Measurements from ENCODE around the gene SMYD3. TPM values are rescaled to one million over a fixed set of nuclear protein-coding genes. Genes with fewer than 3 reads are reported as not detected.

SMYD3 gene
- total and polyA plus RNA-seq, 2 donors (not counting 1 experiment from before 2014, with no cell fraction given), result 9.7 to 37.2 TPM

DNA sequence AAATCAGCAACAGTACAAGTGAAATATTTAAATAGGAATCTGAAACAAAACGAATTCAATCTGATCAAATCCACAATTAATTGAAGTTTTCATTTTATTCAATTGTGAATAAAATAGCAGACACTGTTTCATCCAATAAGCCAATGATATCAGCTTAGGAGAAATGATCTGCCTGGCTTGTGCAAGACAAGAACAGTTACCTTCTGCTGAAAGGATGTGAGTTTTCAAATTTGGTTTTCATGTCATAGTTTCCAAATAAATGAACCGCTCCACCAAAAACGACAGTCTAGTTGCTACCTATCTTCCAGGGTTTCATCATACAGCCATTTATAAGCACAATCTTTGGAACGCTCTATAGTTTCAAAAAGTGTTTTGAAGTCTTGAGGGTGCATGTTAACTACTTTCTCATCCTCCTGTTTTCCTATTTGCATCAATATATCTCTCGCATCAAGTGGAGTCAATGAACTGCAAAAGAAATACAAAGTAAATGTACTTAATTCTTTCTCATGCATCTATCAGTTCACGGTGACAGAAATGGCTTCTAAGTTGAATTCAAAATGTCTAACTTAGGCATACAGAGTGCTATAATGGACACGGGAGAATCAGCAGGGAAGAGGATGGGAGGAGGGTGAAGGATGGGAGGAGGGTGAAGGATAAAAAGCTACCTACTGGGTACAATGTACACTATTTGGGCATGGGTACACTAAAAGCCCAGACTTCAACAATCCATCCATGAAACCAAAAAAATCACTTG, 33.8 kb upstream of the SMYD3 start:
- intact Hi-C loops (cut with micrococcal nuclease), result no loop called here
- Histone ChIP-seq H3K79me2 (ENCODE audit: control insufficient read depth, insufficient read depth, low read length) (no peaks in the 10 kb centered on the region), H3K4me1 (ENCODE audit: control insufficient read depth in 2 of 2, insufficient read depth in 2 of 2, low read length in 2 of 2) (no peaks in the 10 kb centered on the region), H4K20me1 (ENCODE audit: control insufficient read depth, insufficient read depth, low read length, poor library complexity, severe bottlenecking) (peaks cover 4% of the 10 kb centered on the region), H2AFZ (ENCODE audit: insufficient read depth, low read depth, low read length, poor library complexity, severe bottlenecking) (no peak overlapping the region), H3K9ac (ENCODE audit: low read length) (no peak overlapping the region), H3K4me3 (ENCODE audit: control extremely low read depth in 1 of 5, extremely low read depth in 1 of 5, insufficient read depth in 1 of 5, low read depth in 2 of 5, low read length in 4 of 5) (no peak overlapping the region), H3K4me2 (replicated peaks; ENCODE audit: low read depth, low read length, poor library complexity, severe bottlenecking) (no peak overlapping the region), H3K9me3 (ENCODE audit: control extremely low read depth in 1 of 3, control insufficient read depth in 2 of 3, insufficient read depth in 1 of 3, low read length in 2 of 3) (no peaks in the 10 kb centered on the region), H3K27me3 (replicated peaks in 1 of 4; ENCODE audit: control extremely low read depth in 1 of 4, control insufficient read depth in 3 of 4, insufficient read depth in 4 of 4, low read length in 3 of 4) (no peaks in the 10 kb centered on the region), H3K36me3 (replicated peaks in 1 of 2; ENCODE audit: control extremely low read depth in 1 of 2, control insufficient read depth in 1 of 2, extremely low read depth in 1 of 2, insufficient read depth in 2 of 2, low read length in 1 of 2) (peaks cover 6 to 54% of the 10 kb centered on the region in 2 experiments), H3K27ac (ENCODE audit: low read length in 2 of 2) (no peak overlapping the region)
- ChIA-PET POLR2A (no interaction called here), CTCF (no interaction called here)
- TF ChIP-seq EZH2 (IDR thresholded peaks at IDR 0.05; ENCODE audit: borderline replicate concordance, insufficient read depth, low read depth, low read length, poor library complexity, severe bottlenecking) (no peak), CTCF (IDR thresholded peaks at IDR 0.05) (no peak)
- DNase-seq (no peak), ATAC-seq (ENCODE audit: low read depth) (no peak)
- H3K27ac Mint-ChIP-seq, result no peak overlapping the region
- H3K4me3 Mint-ChIP-seq, result no peak overlapping the region
- no peaks in the 10 kb centered on the region for H3K9me3 Mint-ChIP-seq (ENCODE audit: insufficient read depth)
- H3K27me3 Mint-ChIP-seq, result no peaks in the 10 kb centered on the region
- no peaks in the 10 kb centered on the region for H3K4me1 Mint-ChIP-seq
- 100% methylated on average over 1 of the region's 7 CpGs for WGBS (ENCODE audit: insufficient coverage)

GRCh38 chr1:246537887-246538286, 30.8 kb upstream of the SMYD3 start:
- ChIA-PET CTCF (no interaction called here), POLR2A (no interaction called here)
- Histone ChIP-seq H2AFZ (ENCODE audit: insufficient read depth, low read depth, low read length, poor library complexity, severe bottlenecking) (no peak overlapping the region), H3K27ac (ENCODE audit: low read length in 2 of 2) (no peak overlapping the region), H3K4me1 (ENCODE audit: control insufficient read depth in 2 of 2, insufficient read depth in 2 of 2, low read length in 2 of 2) (no peaks in the 10 kb centered on the region), H3K9ac (ENCODE audit: low read length) (no peak overlapping the region), H4K20me1 (ENCODE audit: control insufficient read depth, insufficient read depth, low read length, poor library complexity, severe bottlenecking) (no peaks in the 10 kb centered on the region), H3K27me3 (replicated peaks in 1 of 4; ENCODE audit: control extremely low read depth in 1 of 4, control insufficient read depth in 3 of 4, insufficient read depth in 4 of 4, low read length in 3 of 4) (no peaks in the 10 kb centered on the region), H3K4me2 (replicated peaks; ENCODE audit: low read depth, low read length, poor library complexity, severe bottlenecking) (no peak overlapping the region), H3K4me3 (ENCODE audit: control extremely low read depth in 1 of 5, extremely low read depth in 1 of 5, insufficient read depth in 1 of 5, low read depth in 2 of 5, low read length in 4 of 5) (no peak overlapping the region), H3K36me3 (replicated peaks in 1 of 2; ENCODE audit: control extremely low read depth in 1 of 2, control insufficient read depth in 1 of 2, extremely low read depth in 1 of 2, insufficient read depth in 2 of 2, low read length in 1 of 2) (peaks cover 5 to 34% of the 10 kb centered on the region in 2 experiments), H3K79me2 (ENCODE audit: control insufficient read depth, insufficient read depth, low read length) (no peaks in the 10 kb centered on the region), H3K9me3 (ENCODE audit: control extremely low read depth in 1 of 3, control insufficient read depth in 2 of 3, insufficient read depth in 1 of 3, low read length in 2 of 3) (no peaks in the 10 kb centered on the region)
- Mint-ChIP-seq H3K4me1 (no peaks in the 10 kb centered on the region), H3K9me3 (ENCODE audit: insufficient read depth) (no peaks in the 10 kb centered on the region), H3K27me3 (no peaks in the 10 kb centered on the region), H3K4me3 (no peak overlapping the region), H3K27ac (no peak overlapping the region)
- ATAC-seq (ENCODE audit: low read depth), result no peak
- WGBS (ENCODE audit: insufficient coverage), result 100% methylated on average over 2 of the region's 3 CpGs
- DNase-seq, result no peak
- TF ChIP-seq CTCF (IDR thresholded peaks at IDR 0.05) (no peak), EZH2 (IDR thresholded peaks at IDR 0.05; ENCODE audit: borderline replicate concordance, insufficient read depth, low read depth, low read length, poor library complexity, severe bottlenecking) (no peak)
- intact Hi-C loops (cut with micrococcal nuclease), result no loop called here
